Measurements from ENCODE around the gene C19orf85. TPM values are rescaled to one million over a fixed set of nuclear protein-coding genes. Genes with fewer than 3 reads are reported as not detected.

Gene C19orf85
- total RNA-seq, 4 donors from 2014 or later, result not detected

DNA sequence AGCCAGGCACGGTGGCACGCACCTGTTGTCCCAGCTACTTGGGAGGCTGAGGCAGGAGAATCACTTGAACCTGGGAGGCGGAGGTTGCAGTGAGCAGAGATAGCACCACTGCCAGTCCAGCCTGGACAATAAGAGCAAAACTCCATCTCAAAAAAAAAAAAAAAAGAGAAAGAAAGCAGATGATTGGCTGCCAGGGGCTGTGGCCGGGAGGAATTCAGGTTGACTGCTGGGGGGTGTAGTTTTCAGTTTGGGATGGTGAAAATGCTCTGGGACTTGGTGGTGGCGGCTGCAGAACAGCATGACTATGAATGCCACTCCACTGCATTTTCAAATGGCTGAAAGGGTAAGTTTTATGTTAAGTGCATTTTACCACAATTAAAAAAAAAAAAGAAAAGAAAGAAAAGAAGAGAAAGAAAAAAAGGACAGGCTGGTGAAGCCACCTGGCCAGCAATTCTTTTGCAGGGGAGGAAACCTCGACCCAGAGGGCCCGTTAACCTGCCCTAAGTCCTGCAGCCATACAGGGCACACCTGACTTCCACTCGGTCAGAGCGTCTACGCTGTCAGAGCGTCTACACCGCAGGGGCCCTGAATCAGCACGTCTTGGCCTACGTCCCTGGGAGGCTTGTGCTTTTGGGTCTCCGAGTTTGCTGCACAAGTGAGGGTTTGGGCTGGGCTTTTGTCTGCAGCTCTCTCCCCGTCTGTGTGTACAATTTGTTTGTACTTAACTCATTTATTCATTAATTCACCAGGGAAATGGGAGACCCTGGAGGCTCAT lies 6.7 kb downstream of the C19orf85 start:
- Histone ChIP-seq H3K36me3 (no peaks in the 10 kb centered on the region), H3K4me3 (no peak overlapping the region), H3K4me1 (peaks cover 0 to 5% of the 10 kb centered on the region in 2 donors), H3K9me3 (no peaks in the 10 kb centered on the region), H3K27me3 (no peaks in the 10 kb centered on the region), H3K27ac (no peak overlapping the region)
- TF ChIP-seq POLR2A (IDR thresholded peaks at IDR 0.05), result no peak
- TF ChIP-seq CTCF (IDR thresholded peaks at IDR 0.05), result no peak
- no peak for DNase-seq
- intact Hi-C loops (cut with DNase I; ENCODE audit: low total_unique reads), result loop anchor here (10.0 kb wide), 1 partner anchor 173 kb away; the partner anchor contains the start of genes BRSK1 and HSPBP1

- intact Hi-C loops (cut with DNase I; ENCODE audit: low total_unique reads), result loop anchor here (10.0 kb wide), 1 partner anchor 172 kb away; the partner anchor contains the start of genes BRSK1 and HSPBP1
- H3K36me3 ChIP-seq, result no peaks in the 10 kb centered on the region
- DNase-seq, result no peak
- H3K27ac ChIP-seq, result no peak overlapping the region
- H3K4me1 ChIP-seq, result peaks cover 5 to 14% of the 10 kb centered on the region in 2 donors
- H3K9me3 ChIP-seq, result no peaks in the 10 kb centered on the region
- peaks cover 10 to 11% of the 10 kb centered on the region in 2 donors for H3K27me3 ChIP-seq
- H3K4me3 ChIP-seq, result no peak overlapping the region
- TF ChIP-seq CTCF (IDR thresholded peaks at IDR 0.05) (no peak), POLR2A (IDR thresholded peaks at IDR 0.05) (no peak)
Measured at GRCh38 chr19:55456347-55456746, 8.2 kb downstream of the C19orf85 start.

DNA sequence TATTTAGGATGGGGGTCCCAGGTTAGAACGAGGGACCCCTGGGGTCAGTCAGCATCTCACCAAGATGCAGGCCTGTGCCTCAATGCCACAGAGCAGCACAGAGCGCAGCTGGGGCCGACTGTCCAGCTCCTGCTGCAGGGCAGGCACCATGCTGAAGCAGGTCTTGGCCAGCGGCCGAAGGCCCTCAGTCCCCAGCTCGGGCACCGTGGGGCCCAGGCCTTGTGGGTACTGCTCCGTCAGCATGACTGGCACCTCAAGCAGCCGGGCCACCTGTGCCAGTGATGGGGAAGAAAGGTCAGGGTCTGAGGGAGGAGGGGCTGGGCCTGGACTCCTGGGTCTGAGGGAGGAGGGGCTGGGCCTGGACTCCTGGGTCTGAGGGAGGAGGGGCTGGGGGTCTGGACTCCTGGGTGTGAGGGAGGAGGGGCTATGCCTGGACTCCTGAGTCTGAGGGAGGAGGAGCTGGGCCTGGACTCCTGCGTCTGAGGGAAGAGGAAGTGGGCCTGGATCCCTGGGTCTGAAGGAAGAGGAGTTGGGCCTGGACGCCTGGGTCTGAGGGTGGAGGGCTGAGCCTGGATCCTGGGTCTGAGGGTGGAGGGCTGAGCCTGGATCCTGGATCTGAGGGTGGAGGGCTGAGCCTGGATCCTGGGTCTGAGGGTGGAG lies 8.8 kb downstream of the C19orf85 start:
- H3K27ac ChIP-seq, result no peak overlapping the region
- intact Hi-C loops (cut with DNase I; ENCODE audit: low total_unique reads), result loop anchor here (10.0 kb wide), 1 partner anchor 171 kb away; the partner anchor contains the start of genes BRSK1 and HSPBP1
- no peak for DNase-seq
- peaks cover 5 to 18% of the 10 kb centered on the region in 2 donors for H3K4me1 ChIP-seq
- H3K9me3 ChIP-seq, result no peaks in the 10 kb centered on the region
- H3K27me3 ChIP-seq, result peaks cover 15% of the 10 kb centered on the region in 2 donors
- no peak for TF ChIP-seq CTCF (IDR thresholded peaks at IDR 0.05)
- TF ChIP-seq POLR2A (IDR thresholded peaks at IDR 0.05), result no peak
- no peak overlapping the region for H3K4me3 ChIP-seq
- H3K36me3 ChIP-seq, result no peaks in the 10 kb centered on the region

GRCh38 chr19:55454787-55455243 lies 9.7 kb downstream of the C19orf85 start:
- Histone ChIP-seq H3K4me3 (no peak overlapping the region), H3K9me3 (no peaks in the 10 kb centered on the region), H3K4me1 (peaks cover 0 to 18% of the 10 kb centered on the region in 2 donors), H3K27ac (no peak overlapping the region), H3K36me3 (no peaks in the 10 kb centered on the region), H3K27me3 (peaks cover 15 to 16% of the 10 kb centered on the region in 2 donors)
- intact Hi-C loops (cut with DNase I; ENCODE audit: low total_unique reads), result loop anchor here (10.0 kb wide), 1 partner anchor 170 kb away; the partner anchor contains the start of genes BRSK1 and HSPBP1
- peak in 2 of 4 experiments; percentile 32 to 45 for TF ChIP-seq CTCF (IDR thresholded peaks at IDR 0.05)
- no peak for TF ChIP-seq POLR2A (IDR thresholded peaks at IDR 0.05)
- no peak for DNase-seq

All from uterus (tissue), 4 donors.